ENCODE results near the gene EPHB2. TPM values are rescaled to one million over a fixed set of nuclear protein-coding genes. Genes with fewer than 3 reads are reported as not detected.

The EPHB2 gene
- total and polyA plus RNA-seq, 2 of the 8 experiments (the other 6 are each of a cell fraction or from before 2014, with no cell fraction given): 15.8 to 17.2 TPM

DNA sequence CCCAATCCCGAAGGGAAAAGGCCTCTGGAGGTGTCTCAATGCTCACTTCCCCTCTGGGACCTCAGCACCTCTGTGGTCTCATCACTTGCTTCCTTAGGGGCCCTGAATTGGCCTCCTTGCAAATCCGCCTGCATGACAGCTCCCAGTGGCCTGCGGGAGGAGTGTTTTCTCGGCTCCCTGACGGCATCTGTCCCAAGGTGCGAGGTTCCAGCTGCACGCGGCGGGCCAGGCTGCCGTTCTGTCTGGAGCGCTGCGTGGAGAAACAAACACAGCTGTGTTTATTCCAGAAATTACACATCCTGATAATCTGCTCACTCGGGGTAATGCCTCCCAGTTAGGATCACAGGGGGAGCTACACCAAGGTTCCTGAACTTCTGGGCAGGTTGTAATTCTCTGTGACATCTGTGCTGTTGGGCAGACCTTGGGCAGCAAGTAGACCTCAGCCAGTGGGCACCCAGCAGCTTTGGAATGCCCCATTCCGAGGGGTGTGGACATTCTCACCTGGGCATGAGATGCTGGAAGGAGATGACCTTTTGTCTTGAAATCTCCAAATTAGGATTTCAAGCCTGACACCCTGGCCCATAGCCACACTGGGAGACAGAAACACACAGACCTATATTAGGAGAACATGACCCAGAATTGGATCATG is 18.2 kb downstream of the EPHB2 start:
- no peaks in the 10 kb centered on the region for H3K36me3 ChIP-seq (ENCODE audit: control insufficient read depth in 2 of 4, insufficient read depth in 4 of 4, low read length in 3 of 4)
- H3K23me2 ChIP-seq (ENCODE audit: low read depth, low read length): peaks cover 4% of the 10 kb centered on the region; the same call in 1 of the 2 replicates
- H3K27me3 ChIP-seq (replicated peaks in 1 of 4; ENCODE audit: control insufficient read depth in 3 of 4, extremely low read depth in 1 of 4, insufficient read depth in 3 of 4, low read length in 3 of 4): no peaks in the 10 kb centered on the region
- no peak overlapping the region for H3K56ac ChIP-seq (replicated peaks; ENCODE audit: insufficient read length, low read depth, low read length)
- H4K8ac ChIP-seq (ENCODE audit: extremely low read depth, insufficient read depth, low read length): no peak overlapping the region
- no peak overlapping the region for H2BK15ac ChIP-seq (ENCODE audit: low read length)
- ChIA-PET CTCF (ENCODE audit: partially characterized antibody) (interaction anchor here (1.0 to 5.0 kb wide), 6 partner anchors 9 to 160 kb away, joined by 3 to 34 read pairs (median 6); no protein-coding TSS in a partner anchor), POLR2A (ENCODE audit: partially characterized antibody) (no interaction called here)
- H4K91ac ChIP-seq (replicated peaks; ENCODE audit: insufficient read length, low read length): no peak overlapping the region
- no peak overlapping the region for H2BK12ac ChIP-seq (ENCODE audit: low read depth, low read length)
- H3K9me3 ChIP-seq (ENCODE audit: insufficient read depth in 2 of 2, low read depth in 1 of 2, low read length in 1 of 2): no peaks in the 10 kb centered on the region
- no peak overlapping the region for H2AK5ac ChIP-seq (ENCODE audit: low read depth, low read length)
- H3K4me1 ChIP-seq (replicated peaks in 1 of 4; ENCODE audit: control insufficient read depth in 3 of 4, insufficient read depth in 4 of 4, low read length in 3 of 4): peaks cover 0 to 9% (median 3%) of the 10 kb centered on the region in 4 experiments; a peak in 4 of 7 replicates
- H3K14ac ChIP-seq (ENCODE audit: insufficient read length): no peak overlapping the region
- 81% methylated on average over 14 of the region's 14 CpGs; no CpG with 5 or more reads in 1 of the 2 experiments for WGBS, 2 experiments (ENCODE audit: extremely low coverage in 1 of 2, insufficient coverage in 1 of 2, insufficient read length in 1 of 2, insufficient replicate concordance in 2 of 2, low coverage in 1 of 2, low lambda C conversion rate in 2 of 2, missing lambda C conversion rate in 1 of 2)
- no peak overlapping the region for H2AFZ ChIP-seq (ENCODE audit: low read length)
- FAIRE-seq (no peak), DNase-seq (ENCODE audit: low read depth in 1 of 2, low spot score in 2 of 2) (no peak)
- H3K18ac ChIP-seq (ENCODE audit: extremely low read depth, low read length): no peak overlapping the region
- no peaks in the 10 kb centered on the region for H3K79me2 ChIP-seq (ENCODE audit: control insufficient read depth in 1 of 2, insufficient read depth in 2 of 2, low read length in 2 of 2)
- H2BK20ac ChIP-seq (ENCODE audit: low read length): no peak overlapping the region
- H3K4ac ChIP-seq (replicated peaks; ENCODE audit: insufficient read length, low read depth, low read length): no peak overlapping the region
- H3K23ac ChIP-seq (ENCODE audit: insufficient read length): no peak overlapping the region
- no peak overlapping the region for H3K4me3 ChIP-seq (ENCODE audit: extremely low read depth in 1 of 4, insufficient read depth in 2 of 4, low read depth in 3 of 4, low read length in 4 of 4)
- H3K4me2 ChIP-seq (ENCODE audit: insufficient read depth in 1 of 2, low read depth in 2 of 2, low read length in 2 of 2): no peak overlapping the region
- no peak overlapping the region for H3K9ac ChIP-seq (replicated peaks in 1 of 4; ENCODE audit: extremely low read depth in 1 of 4, low read depth in 3 of 4, low read length in 3 of 4)
- H3K27ac ChIP-seq (ENCODE audit: low read depth, low read length): no peak overlapping the region
- no peak overlapping the region for H2BK120ac ChIP-seq (replicated peaks; ENCODE audit: low read depth, low read length)
- no peak overlapping the region for H4K5ac ChIP-seq (ENCODE audit: insufficient read length, low read depth, low read length)
- peaks cover 2 to 5% of the 10 kb centered on the region in 2 experiments for H4K20me1 ChIP-seq (replicated peaks in 1 of 2; ENCODE audit: control insufficient read depth in 1 of 2, insufficient read depth in 2 of 2, low read length in 2 of 2)
- peaks cover 2% of the 10 kb centered on the region; the same call in 1 of the 2 replicates for H3K79me1 ChIP-seq (ENCODE audit: low read depth, low read length)
- no peak overlapping the region for H2BK5ac ChIP-seq (ENCODE audit: low read depth, low read length)
- TF ChIP-seq SIRT6 (IDR thresholded peaks at IDR 0.05; ENCODE audit: low read length) (no peak), HDAC6 (IDR thresholded peaks at IDR 0.05; ENCODE audit: low read depth, low read length) (no peak), CHD1 (IDR thresholded peaks at IDR 0.05; ENCODE audit: low read depth, low read length) (no peak), KDM1A (IDR thresholded peaks at IDR 0.05; ENCODE audit: borderline replicate concordance, low read length) (no peak)
- TF ChIP-seq, protein P1, sequence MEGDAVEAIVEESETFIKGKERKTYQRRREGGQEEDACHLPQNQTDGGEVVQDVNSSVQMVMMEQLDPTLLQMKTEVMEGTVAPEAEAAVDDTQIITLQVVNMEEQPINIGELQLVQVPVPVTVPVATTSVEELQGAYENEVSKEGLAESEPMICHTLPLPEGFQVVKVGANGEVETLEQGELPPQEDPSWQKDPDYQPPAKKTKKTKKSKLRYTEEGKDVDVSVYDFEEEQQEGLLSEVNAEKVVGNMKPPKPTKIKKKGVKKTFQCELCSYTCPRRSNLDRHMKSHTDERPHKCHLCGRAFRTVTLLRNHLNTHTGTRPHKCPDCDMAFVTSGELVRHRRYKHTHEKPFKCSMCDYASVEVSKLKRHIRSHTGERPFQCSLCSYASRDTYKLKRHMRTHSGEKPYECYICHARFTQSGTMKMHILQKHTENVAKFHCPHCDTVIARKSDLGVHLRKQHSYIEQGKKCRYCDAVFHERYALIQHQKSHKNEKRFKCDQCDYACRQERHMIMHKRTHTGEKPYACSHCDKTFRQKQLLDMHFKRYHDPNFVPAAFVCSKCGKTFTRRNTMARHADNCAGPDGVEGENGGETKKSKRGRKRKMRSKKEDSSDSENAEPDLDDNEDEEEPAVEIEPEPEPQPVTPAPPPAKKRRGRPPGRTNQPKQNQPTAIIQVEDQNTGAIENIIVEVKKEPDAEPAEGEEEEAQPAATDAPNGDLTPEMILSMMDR (IDR thresholded peaks at IDR 0.05; ENCODE audit: control extremely low read depth in 1 of 3, insufficient read depth in 1 of 3, low read depth in 1 of 3, low read length in 3 of 3): peak in 1 of 3 experiments; percentile 7; a peak in 1 of 4 replicates
- TF ChIP-seq, protein P2, sequence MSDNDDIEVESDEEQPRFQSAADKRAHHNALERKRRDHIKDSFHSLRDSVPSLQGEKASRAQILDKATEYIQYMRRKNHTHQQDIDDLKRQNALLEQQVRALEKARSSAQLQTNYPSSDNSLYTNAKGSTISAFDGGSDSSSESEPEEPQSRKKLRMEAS (IDR thresholded peaks at IDR 0.05): peak; percentile 38; the same call in 1 of the 2 replicates
